Osteoblast (primary cell): ENCODE data around the gene STXBP4. TPM values are rescaled to one million over a fixed set of nuclear protein-coding genes. Genes with fewer than 3 reads are reported as not detected.

Source experiments
- DNase-seq: peaks from one replicate; pipeline ENCODE4 v3.0.0; 2011; ENCODE audit warnings: low spot score, mixed read lengths; ENCODE audit not compliant: insufficient read length; ENCODE audit errors: missing footprints
- H2AFZ ChIP-seq: 2 replicates; pipeline ENCODE4 v1.6.0; 2011; ENCODE audit warnings: mild to moderate bottlenecking, low read length
- H3K27ac ChIP-seq: 2 replicates; pipeline ENCODE4 v1.5.1; 2011; ENCODE audit warnings: mild to moderate bottlenecking, low read depth, low read length, moderate library complexity
- H3K27me3 ChIP-seq: 2 replicates; pipeline ENCODE4 v1.6.0; 2012; ENCODE audit warnings: mild to moderate bottlenecking, control low read depth, inconsistent platforms, low read length, moderate library complexity; ENCODE audit not compliant: insufficient read depth
- H3K36me3 ChIP-seq: 2 replicates; pipeline ENCODE4 v1.5.1; 2011; ENCODE audit warnings: mild to moderate bottlenecking, low read length, control low read depth, moderate library complexity; ENCODE audit not compliant: insufficient read depth
- H3K4me1 ChIP-seq: 2 replicates; pipeline ENCODE4 v1.5.1; 2011; ENCODE audit warnings: mild to moderate bottlenecking, low read length, control low read depth, moderate library complexity; ENCODE audit not compliant: insufficient read depth
- H3K4me2 ChIP-seq: 2 replicates; pipeline ENCODE4 v1.6.0; 2011; ENCODE audit warnings: mild to moderate bottlenecking, low read length; ENCODE audit not compliant: insufficient read depth
- H3K4me3 ChIP-seq: fragments of 200-600 bp; sonication (generic); 3 replicates; pipeline ENCODE4 v1.5.1; 2012; ENCODE audit warnings: mild to moderate bottlenecking, low read length, inconsistent platforms; ENCODE audit not compliant: insufficient read depth
- H3K79me2 ChIP-seq: 2 replicates; pipeline ENCODE4 v1.6.0; 2012; ENCODE audit warnings: mild to moderate bottlenecking, low read length, control low read depth, inconsistent platforms; ENCODE audit not compliant: insufficient read depth
- H3K9me3 ChIP-seq: 2 replicates; pipeline ENCODE4 v1.5.1; 2011; ENCODE audit warnings: low read depth, low read length, control low read depth
- H4K20me1 ChIP-seq: 2 replicates; pipeline ENCODE4 v1.6.0; 2012; ENCODE audit warnings: mild to moderate bottlenecking, low read length, control low read depth; ENCODE audit not compliant: insufficient read depth
- total RNA-seq: library from RNA; depleted of rRNA; stranded (reverse); fragments of >200 nt; gene quantifications from 2 replicates; pipeline ENCODE4 v1.2.3, GENCODE V29; 2012
- TF ChIP-seq, protein P1 (sequence below): IDR thresholded peaks from 2 replicates; pipeline ENCODE4 v1.5.1; 2011; ENCODE audit warnings: mild to moderate bottlenecking, low read depth, low read length, moderate library complexity; ENCODE audit errors: extremely low read depth

The STXBP4 gene
- total RNA-seq, 1 donor = 19.2 TPM

DNA sequence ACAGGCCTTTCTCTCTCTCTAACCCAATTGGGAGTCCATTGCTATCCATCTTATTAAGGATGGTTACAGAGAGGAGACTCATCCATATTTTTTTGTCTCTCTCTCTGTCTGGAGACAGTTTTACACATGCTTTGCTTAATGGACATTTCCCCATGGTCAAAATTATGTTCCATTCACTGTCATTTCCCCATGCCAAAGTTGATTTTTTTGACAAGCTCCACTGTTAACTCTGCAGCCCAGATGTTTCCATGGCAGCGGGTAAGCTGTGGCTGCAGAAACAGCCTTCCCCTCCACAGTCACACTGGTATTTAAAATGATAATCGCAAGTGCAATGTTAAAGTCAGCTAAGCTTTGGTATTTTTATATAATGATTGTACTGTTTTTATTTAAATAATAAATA lies 232.3 kb downstream of the STXBP4 start:
- no peak overlapping the region for H3K27ac ChIP-seq
- no peaks in the 10 kb centered on the region for H3K9me3 ChIP-seq
- DNase-seq = no peak
- H3K79me2 ChIP-seq = no peaks in the 10 kb centered on the region
- H4K20me1 ChIP-seq = no peaks in the 10 kb centered on the region
- H3K27me3 ChIP-seq = no peaks in the 10 kb centered on the region
- no peaks in the 10 kb centered on the region for H3K36me3 ChIP-seq
- no peak overlapping the region for H2AFZ ChIP-seq
- H3K4me2 ChIP-seq = no peak overlapping the region
- no peaks in the 10 kb centered on the region for H3K4me1 ChIP-seq
- TF ChIP-seq, protein P1, sequence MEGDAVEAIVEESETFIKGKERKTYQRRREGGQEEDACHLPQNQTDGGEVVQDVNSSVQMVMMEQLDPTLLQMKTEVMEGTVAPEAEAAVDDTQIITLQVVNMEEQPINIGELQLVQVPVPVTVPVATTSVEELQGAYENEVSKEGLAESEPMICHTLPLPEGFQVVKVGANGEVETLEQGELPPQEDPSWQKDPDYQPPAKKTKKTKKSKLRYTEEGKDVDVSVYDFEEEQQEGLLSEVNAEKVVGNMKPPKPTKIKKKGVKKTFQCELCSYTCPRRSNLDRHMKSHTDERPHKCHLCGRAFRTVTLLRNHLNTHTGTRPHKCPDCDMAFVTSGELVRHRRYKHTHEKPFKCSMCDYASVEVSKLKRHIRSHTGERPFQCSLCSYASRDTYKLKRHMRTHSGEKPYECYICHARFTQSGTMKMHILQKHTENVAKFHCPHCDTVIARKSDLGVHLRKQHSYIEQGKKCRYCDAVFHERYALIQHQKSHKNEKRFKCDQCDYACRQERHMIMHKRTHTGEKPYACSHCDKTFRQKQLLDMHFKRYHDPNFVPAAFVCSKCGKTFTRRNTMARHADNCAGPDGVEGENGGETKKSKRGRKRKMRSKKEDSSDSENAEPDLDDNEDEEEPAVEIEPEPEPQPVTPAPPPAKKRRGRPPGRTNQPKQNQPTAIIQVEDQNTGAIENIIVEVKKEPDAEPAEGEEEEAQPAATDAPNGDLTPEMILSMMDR = no peak
- no peak overlapping the region for H3K4me3 ChIP-seq

DNA sequence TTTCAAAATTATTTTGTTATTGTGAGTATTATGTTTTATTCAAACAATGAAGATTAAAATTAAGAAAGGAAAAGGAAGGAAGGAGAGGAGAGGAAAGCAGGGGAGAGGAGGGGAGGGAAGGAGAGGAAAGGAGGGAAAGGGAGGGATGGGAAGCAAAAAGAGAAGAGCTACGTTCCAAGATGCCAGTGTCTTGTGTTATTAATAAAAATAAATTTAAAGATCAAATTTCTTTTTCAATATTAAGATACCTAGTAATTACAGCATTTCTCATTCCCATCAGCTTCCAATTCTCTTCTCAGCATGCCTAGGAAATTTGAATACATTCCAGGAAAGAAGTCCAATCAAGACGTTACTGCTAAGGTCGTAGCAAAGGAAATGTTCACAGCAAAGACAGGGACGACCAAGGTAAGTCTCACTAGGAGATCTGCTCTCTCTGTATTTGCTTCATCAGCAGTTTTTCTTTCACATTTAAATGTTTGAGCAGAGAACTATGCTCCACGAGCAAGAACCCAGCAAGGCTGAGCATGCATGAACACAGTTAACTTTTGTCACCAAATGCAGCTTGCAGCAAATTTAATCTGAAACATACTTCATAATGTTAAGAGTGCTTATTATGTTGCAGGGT lies 232.9 kb downstream of the STXBP4 start:
- TF ChIP-seq, protein P1 = no peak
- Histone ChIP-seq H3K4me1 (no peaks in the 10 kb centered on the region), H3K4me3 (no peak overlapping the region), H3K27me3 (no peaks in the 10 kb centered on the region), H4K20me1 (no peaks in the 10 kb centered on the region), H3K79me2 (no peaks in the 10 kb centered on the region), H3K4me2 (no peak overlapping the region), H3K9me3 (no peaks in the 10 kb centered on the region), H3K27ac (no peak overlapping the region), H2AFZ (no peak overlapping the region), H3K36me3 (no peaks in the 10 kb centered on the region)
- DNase-seq = no peak

DNA sequence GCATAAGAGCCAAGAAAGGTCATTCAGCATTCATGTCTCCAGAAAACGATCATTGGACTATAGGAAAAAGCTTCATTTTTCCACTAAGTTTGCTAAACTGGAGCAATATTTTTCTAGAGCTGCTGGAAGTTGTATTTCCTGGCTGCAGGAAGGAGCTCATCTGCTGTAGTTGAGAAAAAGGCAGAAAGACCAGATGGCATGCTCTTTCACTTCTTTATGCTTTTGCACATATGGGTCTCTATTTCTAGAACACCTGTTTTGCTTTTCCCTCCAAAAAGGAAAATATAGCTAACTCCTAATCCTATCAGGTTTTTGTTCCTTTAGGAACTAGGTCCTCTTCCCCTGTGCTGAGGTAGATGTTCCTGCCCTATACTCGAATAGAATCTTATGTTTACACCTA lies 234.3 kb downstream of the STXBP4 start:
- no peak overlapping the region for H3K4me3 ChIP-seq
- no peak for DNase-seq
- H3K27ac ChIP-seq = no peak overlapping the region
- H4K20me1 ChIP-seq = no peaks in the 10 kb centered on the region
- no peaks in the 10 kb centered on the region for H3K4me1 ChIP-seq
- H3K36me3 ChIP-seq = no peaks in the 10 kb centered on the region
- H3K9me3 ChIP-seq = no peaks in the 10 kb centered on the region
- TF ChIP-seq, protein P1 = no peak
- H3K79me2 ChIP-seq = no peaks in the 10 kb centered on the region
- H3K27me3 ChIP-seq = no peaks in the 10 kb centered on the region
- H2AFZ ChIP-seq = no peak overlapping the region
- no peak overlapping the region for H3K4me2 ChIP-seq

DNA sequence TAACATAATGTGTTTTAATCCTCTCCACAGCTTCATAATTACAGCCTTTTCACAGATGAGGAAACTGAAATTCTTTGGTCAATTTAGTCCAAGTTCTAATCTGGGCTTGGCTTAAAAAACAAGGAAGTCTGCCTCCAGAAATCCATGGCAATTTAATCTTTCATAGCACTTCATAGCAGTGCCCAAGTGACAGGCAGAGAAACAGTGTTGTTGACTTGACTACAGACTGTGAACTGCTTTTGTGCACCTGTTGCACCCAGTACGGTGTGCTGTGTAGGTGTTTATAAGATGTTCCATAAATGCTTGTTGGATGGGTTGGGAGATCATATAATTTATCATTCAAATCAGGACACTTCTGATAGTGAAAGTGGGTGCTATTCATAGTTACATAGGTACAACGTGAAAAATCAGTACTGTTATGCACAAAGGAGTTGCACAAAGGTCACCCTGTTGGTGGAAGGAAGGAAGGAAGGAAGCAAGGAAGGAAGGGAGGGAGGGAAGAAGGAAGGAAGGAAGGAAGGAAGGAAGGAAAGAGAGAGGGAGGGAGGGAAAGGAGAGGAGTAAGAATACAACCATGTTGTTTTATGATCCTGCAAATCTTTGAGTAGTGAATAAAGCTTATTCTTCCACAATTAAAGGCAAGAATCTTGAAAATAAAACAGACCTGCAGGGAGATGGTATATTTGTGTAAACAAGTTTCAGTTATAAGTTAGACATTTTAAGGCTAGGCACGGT lies 239.7 kb downstream of the STXBP4 start:
- Histone ChIP-seq H3K4me2 (no peak overlapping the region), H3K36me3 (no peaks in the 10 kb centered on the region), H3K79me2 (no peaks in the 10 kb centered on the region), H3K9me3 (no peaks in the 10 kb centered on the region), H3K27me3 (no peaks in the 10 kb centered on the region), H4K20me1 (no peaks in the 10 kb centered on the region), H2AFZ (no peak overlapping the region), H3K4me1 (no peaks in the 10 kb centered on the region), H3K4me3 (no peak overlapping the region), H3K27ac (no peak overlapping the region)
- TF ChIP-seq, protein P1 = no peak
- DNase-seq = no peak
